COLO829 (cell line): ENCODE data around the gene TRMT1L.
"Not testable (repeated sequence)": the region's sequence is repeated elsewhere in the genome, so short reads cannot be mapped to it uniquely, and the experiment has no call there.

Experiments
- DNase-seq: peaks from one replicate; pipeline ENCODE4 v3.0.0; 2012; ENCODE audit warnings: low spot score

Gene TRMT1L

GRCh38 chr1:185156854-185157598, at the start of gene TRMT1L, which contains the start of gene SWT1:
TRMT1L (minus strand) TSS chr1:185156953; CDS start chr1:185156712, 241 bp downstream.
SWT1 (plus strand) TSS chr1:185157167; CDS start chr1:185160842, 3,675 bp downstream.
- DNase-seq: peak; percentile 95

DNA sequence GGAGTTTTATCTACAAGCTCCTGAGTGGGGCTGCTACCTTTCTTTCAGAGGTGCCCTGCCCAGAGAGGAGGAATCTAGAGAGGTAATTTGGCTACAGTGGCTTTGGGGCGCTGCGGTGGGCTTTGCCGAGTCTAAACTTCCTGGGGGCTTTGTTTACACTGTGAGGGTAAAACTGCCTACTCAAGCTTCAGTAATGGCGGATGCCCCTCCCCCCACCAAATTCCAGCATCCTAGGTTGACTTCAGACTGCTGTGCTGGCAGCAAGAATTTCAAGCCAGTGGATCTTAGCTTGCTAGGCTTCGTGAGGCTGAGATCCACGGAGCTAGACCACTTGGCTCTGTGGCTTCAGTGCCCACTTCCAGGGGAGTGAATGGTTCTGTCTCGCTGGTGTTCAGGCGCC, 44.1 kb upstream of the TRMT1L start:
- DNase-seq: no peak

DNA sequence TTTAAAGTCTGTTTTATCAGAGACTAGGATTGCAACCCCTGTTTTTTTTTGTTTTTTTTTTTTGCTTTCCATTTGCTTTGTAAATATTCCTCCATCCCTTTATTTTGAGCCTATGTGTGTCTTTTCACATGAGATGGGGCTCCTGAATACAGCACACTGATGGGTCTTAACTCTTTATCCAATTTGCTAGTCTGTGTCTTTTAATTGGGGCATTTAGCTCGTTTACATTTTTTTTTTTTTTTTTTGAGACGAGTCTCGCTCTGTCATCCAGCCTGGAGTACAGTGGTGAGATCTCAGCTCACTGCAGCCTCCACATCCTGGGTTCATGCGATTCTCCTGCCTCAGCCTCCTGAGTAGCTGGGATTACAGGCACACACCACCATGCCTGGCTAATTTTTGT, 42.0 kb upstream of the TRMT1L start:
- DNase-seq: not testable (repeated sequence)

DNA sequence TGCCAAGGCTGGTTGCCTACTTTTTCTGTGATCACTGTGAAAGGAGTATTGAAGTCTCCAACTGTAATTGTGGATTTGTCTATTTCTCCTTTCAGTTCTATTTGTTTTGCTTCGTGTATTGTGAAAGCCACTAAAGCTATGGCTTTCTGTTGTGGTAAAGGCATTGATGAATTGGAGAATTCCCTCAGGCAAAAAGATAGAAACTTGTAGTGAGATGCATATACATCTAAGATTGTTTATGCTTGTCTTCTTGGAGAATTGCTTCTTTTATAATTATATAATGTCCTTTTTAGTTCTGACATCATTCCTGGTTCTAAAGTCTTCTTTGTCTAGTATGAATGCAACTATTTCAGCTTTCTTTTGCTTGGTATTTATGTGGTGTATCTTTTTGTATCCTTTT, 37.0 kb upstream of the TRMT1L start:
- DNase-seq: peak; percentile 66

GRCh38 chr1:185170291-185170848, 13.6 kb upstream of the TRMT1L start:
- DNase-seq: peak; percentile 53

- DNase-seq: no peak
Measured at GRCh38 chr1:185166106-185166505, 9.4 kb upstream of the TRMT1L start.

GRCh38 chr1:185162491-185162890, 5.7 kb upstream of the TRMT1L start:
- DNase-seq: no peak

DNA sequence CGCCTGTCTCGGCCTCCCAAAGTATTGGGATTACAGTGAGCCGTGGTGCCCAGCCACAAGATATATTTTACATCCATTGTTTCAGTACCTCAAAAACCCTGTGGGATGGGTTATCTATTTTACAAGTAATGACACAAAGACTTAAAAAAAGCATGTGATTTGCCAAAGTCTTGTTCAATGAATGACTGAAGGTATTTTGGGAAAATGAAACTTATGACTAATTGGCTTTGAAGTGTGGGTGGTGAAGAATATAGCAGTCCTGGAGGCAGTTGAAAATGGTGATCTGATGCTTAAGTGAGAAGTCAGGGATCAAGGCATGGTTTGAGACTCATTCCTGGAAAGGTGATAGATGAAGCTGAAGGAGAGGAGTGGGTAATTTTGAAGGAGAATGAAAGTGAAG, 3.2 kb upstream of the TRMT1L start:
- DNase-seq: no peak

DNA sequence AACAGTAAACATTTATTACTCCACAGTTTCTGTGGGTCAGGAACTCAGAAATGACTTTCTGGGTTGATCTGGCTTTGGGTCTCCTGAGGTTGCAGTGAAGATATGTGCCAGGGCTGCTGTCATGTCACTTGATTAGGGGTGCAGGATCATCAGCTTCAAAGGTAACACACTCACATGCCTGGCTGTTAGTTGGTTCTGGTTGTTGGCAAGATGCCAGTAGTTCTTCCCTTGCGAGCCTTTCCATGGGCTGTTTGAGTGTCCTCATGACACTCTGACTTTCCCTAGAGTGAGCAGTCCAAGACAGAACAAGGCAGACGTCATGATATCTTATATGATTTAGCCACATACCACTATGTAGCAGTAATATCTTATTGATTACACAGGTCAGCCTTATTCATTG, 2.0 kb upstream of the TRMT1L start:
- no peak for DNase-seq

- DNase-seq: no peak
Measured at GRCh38 chr1:185157599-185158412, 1.1 kb upstream of the TRMT1L start.

DNA sequence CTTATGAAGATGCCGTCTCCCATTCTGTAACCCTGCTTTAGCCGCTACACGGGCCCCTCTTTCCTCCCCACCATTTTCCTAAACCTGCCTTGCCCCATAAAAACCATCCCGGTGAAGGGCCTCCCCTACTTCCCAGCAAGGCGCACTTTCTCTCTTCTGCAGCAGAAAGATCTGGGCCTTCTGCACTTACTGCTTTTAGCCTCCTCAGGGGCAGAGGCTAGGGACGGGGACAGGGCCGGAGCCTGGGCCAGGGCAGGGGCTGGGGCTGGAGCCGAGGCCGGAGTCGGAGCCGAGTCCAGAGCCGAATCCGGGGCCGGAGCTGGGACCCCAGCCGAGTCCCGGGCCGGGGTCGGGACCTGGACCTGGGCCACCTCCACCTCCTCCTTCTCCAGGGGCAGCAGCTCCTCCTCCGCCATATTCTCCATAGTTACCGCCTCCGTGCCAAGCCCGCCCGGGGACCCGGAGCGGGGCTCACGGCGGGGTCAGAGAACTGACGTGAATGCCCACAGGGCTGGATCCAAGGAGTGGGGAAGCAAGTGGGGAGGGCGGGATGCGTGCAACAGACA, 382 bp downstream of the TRMT1L start:
- DNase-seq: no peak

- no peak for DNase-seq
Measured at GRCh38 chr1:185155600-185156287, 1.0 kb downstream of the TRMT1L start.

- DNase-seq: no peak
Measured at GRCh38 chr1:185154912-185155513, 1.7 kb downstream of the TRMT1L start.

DNA sequence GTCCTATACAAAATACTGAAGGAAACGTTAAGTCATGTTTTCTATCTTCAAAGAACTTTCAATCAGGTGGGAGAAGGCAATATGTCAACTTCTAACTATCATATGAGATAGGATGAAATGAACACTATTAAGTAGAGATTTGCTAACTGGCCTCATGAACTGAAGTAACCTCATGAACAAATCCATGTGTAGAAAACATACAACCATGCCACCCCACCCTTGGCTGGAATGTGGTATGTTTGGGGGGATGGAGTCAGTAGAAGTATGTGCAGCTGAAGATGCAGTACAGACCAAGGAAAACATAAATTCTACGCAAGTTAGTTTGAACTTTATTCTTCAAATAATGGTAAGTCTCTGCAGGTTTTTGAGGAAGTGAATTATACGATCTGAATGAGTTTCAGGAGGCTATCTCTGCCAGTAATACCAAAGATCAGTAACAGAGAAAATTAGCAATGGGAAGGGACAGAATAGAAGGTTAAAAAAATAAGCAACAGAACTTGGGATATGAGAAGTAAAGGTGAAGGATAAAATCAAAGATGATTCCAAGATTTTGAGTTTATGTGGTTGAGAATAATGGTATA, 4.5 kb downstream of the TRMT1L start:
- no peak for DNase-seq

DNA sequence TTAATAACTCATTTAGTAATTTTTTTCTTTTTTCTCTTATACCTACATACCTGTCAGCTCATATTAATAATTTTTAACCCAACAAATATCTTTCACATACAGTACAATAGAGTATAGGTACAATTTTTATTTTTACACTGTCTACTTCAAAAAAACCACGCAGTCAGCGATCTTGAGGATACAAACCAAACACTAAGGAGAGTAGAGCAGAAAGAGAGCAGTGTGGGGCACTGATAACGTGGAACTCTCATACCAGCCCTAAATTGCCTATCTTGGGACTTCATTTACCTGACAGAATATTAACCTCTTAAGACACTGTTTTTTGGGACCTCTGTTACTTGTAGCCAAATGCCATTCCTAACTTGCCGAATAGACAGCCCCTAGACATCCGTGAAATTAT, 5.5 kb downstream of the TRMT1L start:
- DNase-seq: no peak

DNA sequence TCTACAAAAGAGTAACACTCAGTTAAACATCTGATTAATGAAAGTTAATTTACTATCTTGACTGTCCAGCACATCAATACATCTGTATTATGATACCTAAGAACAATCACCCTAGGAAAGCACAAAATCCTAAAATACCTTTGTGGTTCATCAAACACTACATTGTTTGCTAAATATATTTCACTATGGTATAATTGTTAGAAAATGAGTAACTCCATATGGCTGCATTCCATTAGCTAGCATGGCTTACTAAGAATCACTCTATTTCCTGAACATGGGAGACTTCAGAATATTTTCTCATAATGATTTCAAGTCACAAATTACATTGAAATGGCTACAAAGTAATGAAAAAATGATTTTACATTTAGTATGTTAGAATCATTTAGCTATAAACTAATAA, 12.5 kb downstream of the TRMT1L start:
- peak; percentile 19 for DNase-seq

DNA sequence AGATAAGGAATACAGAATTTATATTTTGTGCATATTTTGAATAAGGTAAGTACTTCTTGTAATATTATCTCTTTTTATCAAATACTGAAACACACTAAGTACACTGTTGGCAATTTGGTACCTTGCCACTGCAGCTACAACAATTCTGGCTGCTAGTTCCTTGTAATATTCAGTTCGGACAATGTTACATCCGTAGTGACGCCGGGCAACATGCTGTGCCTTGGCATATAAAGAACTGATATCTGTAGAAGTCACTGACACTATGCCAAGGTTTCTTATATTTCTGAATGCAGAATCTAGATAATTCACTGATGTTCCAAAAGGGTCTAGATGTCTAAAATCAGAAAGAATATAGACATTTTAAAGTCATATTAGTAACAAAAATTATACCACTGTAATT, 17.5 kb downstream of the TRMT1L start:
- DNase-seq: no peak

DNA sequence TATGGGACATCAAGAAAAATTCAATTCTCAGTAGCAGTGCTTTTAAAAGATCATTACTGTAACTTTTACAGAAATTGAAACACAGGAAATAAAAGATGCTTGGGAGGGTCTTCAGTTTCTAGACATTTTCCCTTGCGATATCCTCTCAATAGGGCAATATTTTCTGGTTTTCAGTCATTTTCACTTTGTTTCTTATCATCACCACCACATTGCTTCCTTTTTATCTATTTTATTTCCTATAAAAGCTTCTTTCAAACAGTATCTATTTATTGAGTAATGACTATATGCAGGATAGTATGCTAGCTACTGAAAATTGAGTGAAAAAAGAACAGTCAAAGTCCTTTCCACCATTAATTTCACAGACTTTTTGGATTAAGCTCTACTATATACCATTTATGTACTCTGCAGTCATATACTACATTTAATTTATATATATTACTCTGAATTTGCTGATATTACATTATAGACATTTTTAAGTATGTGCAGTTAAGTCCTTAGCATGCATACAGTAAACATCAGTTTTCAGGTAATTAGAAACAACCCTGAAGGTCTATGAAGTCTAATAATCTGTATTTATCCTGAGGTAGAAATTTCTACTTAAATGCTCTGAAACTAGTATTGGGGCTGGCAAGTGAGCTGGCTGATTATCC, 18.7 kb downstream of the TRMT1L start:
- no peak for DNase-seq

GRCh38 chr1:185132534-185132933, 24.2 kb downstream of the TRMT1L start:
- DNase-seq: no peak

DNA sequence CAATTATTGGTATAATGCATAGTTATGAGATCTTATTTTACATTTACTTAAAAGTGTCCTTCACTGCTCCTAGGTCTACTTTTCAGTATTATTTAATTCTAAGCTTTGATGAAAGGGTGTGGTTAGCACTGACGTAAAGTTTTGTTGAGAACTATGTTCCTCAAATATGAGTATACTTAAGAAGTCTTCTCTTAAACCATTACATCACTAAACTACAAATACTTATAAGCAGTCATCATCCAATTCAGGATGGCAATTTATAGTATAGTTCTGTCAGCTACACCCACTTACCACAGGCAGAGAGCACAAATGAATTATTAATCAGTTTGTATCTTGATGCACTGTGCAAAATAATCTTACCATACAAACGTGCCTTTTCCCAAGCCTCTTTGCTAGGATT, 27.0 kb downstream of the TRMT1L start:
- no peak for DNase-seq

DNA sequence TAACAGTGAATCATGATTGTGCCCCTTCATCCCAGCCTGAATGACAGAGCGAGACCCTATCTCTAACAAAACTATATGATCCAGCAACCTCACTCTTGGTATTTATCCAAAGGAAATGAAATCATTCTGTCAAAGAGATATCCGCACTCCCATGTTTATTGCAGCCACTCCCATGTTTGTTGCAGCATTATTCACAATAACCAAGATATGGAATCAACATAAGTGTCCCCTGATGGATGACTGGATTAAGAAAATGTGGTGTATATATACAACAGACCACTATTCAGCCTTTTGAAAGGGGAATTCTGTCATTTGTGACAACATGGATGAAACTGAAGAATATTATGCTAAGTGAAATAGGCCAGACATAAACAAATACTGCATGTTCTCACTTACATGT, 44.4 kb downstream of the TRMT1L start:
- DNase-seq: no peak
